ENCODE results near the gene DEAF1. TPM values are rescaled to one million over a fixed set of nuclear protein-coding genes. Genes with fewer than 3 reads are reported as not detected.
"Not testable (repeated sequence)": the region's sequence is repeated elsewhere in the genome, so short reads cannot be mapped to it uniquely, and the experiment has no call there.

The DEAF1 gene, protein sequence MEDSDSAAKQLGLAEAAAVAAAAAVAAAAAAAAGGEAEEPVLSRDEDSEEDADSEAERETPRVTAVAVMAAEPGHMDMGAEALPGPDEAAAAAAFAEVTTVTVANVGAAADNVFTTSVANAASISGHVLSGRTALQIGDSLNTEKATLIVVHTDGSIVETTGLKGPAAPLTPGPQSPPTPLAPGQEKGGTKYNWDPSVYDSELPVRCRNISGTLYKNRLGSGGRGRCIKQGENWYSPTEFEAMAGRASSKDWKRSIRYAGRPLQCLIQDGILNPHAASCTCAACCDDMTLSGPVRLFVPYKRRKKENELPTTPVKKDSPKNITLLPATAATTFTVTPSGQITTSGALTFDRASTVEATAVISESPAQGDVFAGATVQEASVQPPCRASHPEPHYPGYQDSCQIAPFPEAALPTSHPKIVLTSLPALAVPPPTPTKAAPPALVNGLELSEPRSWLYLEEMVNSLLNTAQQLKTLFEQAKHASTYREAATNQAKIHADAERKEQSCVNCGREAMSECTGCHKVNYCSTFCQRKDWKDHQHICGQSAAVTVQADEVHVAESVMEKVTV
- total RNA-seq = 36.1 and 39.8 TPM in 2 replicates

- CTCF ChIA-PET = interaction anchor here (1.4 to 9.7 kb wide), 2 partner anchors 30 to 53 kb away, joined by 8 to 70 read pairs; partner anchors contain the start of gene TALDO1
Observed at GRCh38 chr11:694563-695287, at the start of gene DEAF1. TSS of gene DEAF1 (minus strand) at chr11:695222. CDS start at chr11:695047, 175 bp downstream.

DNA sequence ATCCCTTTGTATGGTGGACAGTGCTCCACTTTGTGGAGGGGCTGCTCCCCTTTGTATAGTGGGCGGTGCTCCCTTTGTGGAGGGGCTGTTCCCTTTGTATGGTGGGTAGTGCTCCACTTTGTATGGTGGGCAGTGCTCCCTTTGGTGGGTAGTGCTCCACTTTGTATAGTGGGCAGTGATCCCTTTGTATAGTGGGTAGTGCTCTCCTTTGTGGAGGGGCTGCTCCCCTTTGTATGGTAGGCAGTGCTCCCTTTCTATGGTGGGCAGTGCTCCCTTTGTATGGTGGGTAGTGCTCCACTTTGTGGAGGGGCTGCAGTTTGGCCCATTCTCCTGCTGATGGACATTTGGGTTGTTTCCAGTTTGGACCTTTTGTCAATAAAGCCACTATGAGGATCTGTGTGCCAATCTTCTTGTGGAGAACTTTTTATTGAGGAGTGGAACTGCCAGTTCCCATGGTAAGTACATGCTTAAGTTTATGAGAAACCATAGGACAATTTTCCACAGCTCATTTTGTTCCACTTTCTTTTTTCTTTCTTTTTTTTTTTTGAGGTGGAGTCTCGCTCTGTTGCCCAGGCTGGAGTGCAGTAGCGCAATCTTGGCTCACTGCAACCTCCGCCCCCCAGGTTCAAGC, 47.7 kb upstream of the DEAF1 start:
- Mint-ChIP-seq H3K4me3 (no peak overlapping the region), H3K4me1 (peaks cover 9% of the 10 kb centered on the region), H3K27ac (no peak overlapping the region), H3K9me3 (no peaks in the 10 kb centered on the region), H3K36me3 (ENCODE audit: low read depth) (no peaks in the 10 kb centered on the region), H3K27me3 (peaks cover 11% of the 10 kb centered on the region)
- no peak for DNase-seq
- TF ChIP-seq CTCF (IDR thresholded peaks at IDR 0.05) = no peak
- CTCF ChIA-PET = no interaction called here
- intact Hi-C loops (cut with micrococcal nuclease) = no loop called here
- POLR2A ChIA-PET = no interaction called here
- ATAC-seq (ENCODE audit: low read depth) = no peak

More at GRCh38 chr11:694563-695287, at the start of gene DEAF1:
- no peaks in the 10 kb centered on the region for H3K27me3 Mint-ChIP-seq
- H3K4me3 Mint-ChIP-seq = peak within 1 kb of the TSS; percentile 87
- DNase-seq = peak; percentile 37
- H3K4me1 Mint-ChIP-seq = peaks cover 47% of the 10 kb centered on the region
- peak; percentile 80 for ATAC-seq (ENCODE audit: low read depth)
- peak within 1 kb of the TSS; percentile 94 for H3K27ac Mint-ChIP-seq
- intact Hi-C loops (cut with micrococcal nuclease) = loop anchor here (1.0 to 10.0 kb wide), 7 partner anchors 32 to 690 kb away; partner anchors contain the start of genes BRSK2, LRRC56 and TALDO1
- peaks cover 17% of the 10 kb centered on the region for H3K36me3 Mint-ChIP-seq (ENCODE audit: low read depth)
- no peak for TF ChIP-seq CTCF (IDR thresholded peaks at IDR 0.05)
- no peaks in the 10 kb centered on the region for H3K9me3 Mint-ChIP-seq
- POLR2A ChIA-PET = interaction anchor here (0.5 to 6.1 kb wide), 18 partner anchors 9 to 695 kb away, joined by 3 to 95 read pairs (median 4); partner anchors contain the start of genes BRSK2, IRF7, LRRC56 and PHRF1

DNA sequence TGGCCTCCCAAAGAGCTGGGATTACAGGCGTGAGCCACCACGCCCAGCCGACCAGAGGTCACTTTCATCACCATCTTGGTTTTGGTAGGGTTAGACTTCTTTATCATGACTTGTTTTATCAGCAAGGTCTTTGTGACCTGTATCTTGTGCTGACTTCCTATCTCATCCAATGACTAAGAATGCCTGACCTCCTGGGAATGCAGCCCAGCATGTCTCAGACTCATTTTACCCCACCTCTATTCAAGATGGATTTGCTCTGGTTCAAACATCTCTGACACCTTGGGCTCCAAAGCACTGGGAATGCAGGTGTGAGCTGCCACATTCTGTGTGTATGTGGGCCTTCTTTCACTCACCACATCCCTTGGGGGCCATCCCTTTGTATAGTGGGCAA, 47.1 kb upstream of the DEAF1 start:
- Mint-ChIP-seq H3K9me3 (no peaks in the 10 kb centered on the region), H3K36me3 (ENCODE audit: low read depth) (no peaks in the 10 kb centered on the region), H3K27me3 (peaks cover 17% of the 10 kb centered on the region), H3K4me3 (no peak overlapping the region), H3K27ac (no peak overlapping the region), H3K4me1 (peaks cover 14% of the 10 kb centered on the region)
- DNase-seq (no peak), ATAC-seq (ENCODE audit: low read depth) (no peak)
- CTCF ChIA-PET = no interaction called here
- intact Hi-C loops (cut with micrococcal nuclease) = no loop called here
- no peak for TF ChIP-seq CTCF (IDR thresholded peaks at IDR 0.05)
- POLR2A ChIA-PET = interaction anchor here (0.7 kb wide), 1 partner anchor 16 kb away, joined by 3 read pairs; no protein-coding TSS in a partner anchor

DNA sequence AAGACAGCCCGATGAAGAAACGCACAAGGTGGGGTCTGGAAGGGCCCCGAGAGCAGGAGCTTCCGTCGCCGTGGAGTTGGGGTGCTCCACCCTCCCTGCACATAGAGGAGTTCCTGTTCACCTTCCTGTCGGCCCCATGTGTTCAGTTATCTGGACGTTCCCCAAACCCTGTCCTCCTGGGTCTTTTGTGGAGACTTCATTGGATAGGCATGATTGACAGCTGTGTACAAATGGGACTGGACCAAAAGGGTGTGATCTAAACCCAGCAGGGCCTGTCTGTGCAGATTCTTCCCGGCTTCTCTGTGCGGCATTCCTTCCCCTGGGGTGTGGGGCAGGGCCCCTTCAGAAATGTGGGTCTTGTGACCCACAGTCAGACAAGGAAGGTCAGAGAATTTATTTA, 42.9 kb upstream of the DEAF1 start:
- H3K9me3 Mint-ChIP-seq; H3K4me3 Mint-ChIP-seq; H3K27ac Mint-ChIP-seq; ATAC-seq (ENCODE audit: low read depth); DNase-seq; intact Hi-C loops (cut with micrococcal nuclease); H3K36me3 Mint-ChIP-seq (ENCODE audit: low read depth); CTCF ChIA-PET: not testable (repeated sequence)
- Mint-ChIP-seq H3K27me3 (peaks cover 20% of the 10 kb centered on the region), H3K4me1 (peaks cover 11% of the 10 kb centered on the region)
- POLR2A ChIA-PET = interaction anchor here (0.7 to 1.0 kb wide), 2 partner anchors 10 to 11 kb away, joined by 5 read pairs; no protein-coding TSS in a partner anchor

- peaks cover 11% of the 10 kb centered on the region for H3K4me1 Mint-ChIP-seq
- CTCF ChIA-PET = no interaction called here
- ATAC-seq (ENCODE audit: low read depth) = no peak
- POLR2A ChIA-PET = interaction anchor here (0.6 to 1.0 kb wide), 3 partner anchors 11 to 44 kb away, joined by 5 to 12 read pairs (median 5); no protein-coding TSS in a partner anchor
- H3K36me3 Mint-ChIP-seq (ENCODE audit: low read depth) = no peaks in the 10 kb centered on the region
- H3K27ac Mint-ChIP-seq = no peak overlapping the region
- no peak for TF ChIP-seq CTCF (IDR thresholded peaks at IDR 0.05)
- no peak for DNase-seq
- no peak overlapping the region for H3K4me3 Mint-ChIP-seq
- intact Hi-C loops (cut with micrococcal nuclease) = no loop called here
- H3K9me3 Mint-ChIP-seq = no peaks in the 10 kb centered on the region
- peaks cover 20% of the 10 kb centered on the region for H3K27me3 Mint-ChIP-seq
Observed at GRCh38 chr11:737366-737765, 42.3 kb upstream of the DEAF1 start.

- intact Hi-C loops (cut with micrococcal nuclease); CTCF ChIA-PET; H3K27ac Mint-ChIP-seq: not testable (repeated sequence)
Observed at GRCh38 chr11:734541-734940, 39.5 kb upstream of the DEAF1 start.

More at GRCh38 chr11:734541-734940, 39.5 kb upstream of the DEAF1 start:
- H3K4me3 Mint-ChIP-seq; POLR2A ChIA-PET; ATAC-seq (ENCODE audit: low read depth); H3K9me3 Mint-ChIP-seq; H3K36me3 Mint-ChIP-seq (ENCODE audit: low read depth); DNase-seq: not testable (repeated sequence)
- H3K27me3 Mint-ChIP-seq = peaks cover 24% of the 10 kb centered on the region
- H3K4me1 Mint-ChIP-seq = peaks cover 11% of the 10 kb centered on the region

Data from activated B cell treated with CpG ODN at 0.5 μM for 24 hours (primary cell).